HG02678 (cell line): ENCODE measurements around the gene FAM181A.
A peak's percentile ranks its signal among the peaks of the same experiment; 100 is the strongest.

Source experiments
- ATAC-seq: cut with Tn5 transposase; IDR thresholded peaks from one replicate; pipeline ENCODE4 v1.9.1; 2021; ENCODE audit warnings: mild to moderate bottlenecking, moderate library complexity; ENCODE audit not compliant: unreplicated experiment

Gene FAM181A

GRCh38 chr14:93960774-93961438 lies 33.8 kb downstream of the FAM181A start:
- ATAC-seq, result no peak

- no peak for ATAC-seq
Observed at GRCh38 chr14:93961620-93962019, 34.5 kb downstream of the FAM181A start.

- ATAC-seq, result peak; percentile 50
Observed at GRCh38 chr14:93962701-93963601, 35.8 kb downstream of the FAM181A start.

- no peak for ATAC-seq
Observed at GRCh38 chr14:93963692-93964091, 36.5 kb downstream of the FAM181A start.

- ATAC-seq, result no peak
Observed at GRCh38 chr14:93964281-93964680, 37.1 kb downstream of the FAM181A start.

- no peak for ATAC-seq
Observed at GRCh38 chr14:93964820-93965286, 37.7 kb downstream of the FAM181A start.

- ATAC-seq, result no peak
Observed at GRCh38 chr14:93965287-93965821, 38.2 kb downstream of the FAM181A start.

- ATAC-seq, result no peak
Observed at GRCh38 chr14:93965946-93966474, 38.9 kb downstream of the FAM181A start.

GRCh38 chr14:93967637-93968250 lies 40.6 kb downstream of the FAM181A start:
- peak; percentile 39 for ATAC-seq

- peak; percentile 23 for ATAC-seq
Observed at GRCh38 chr14:93969082-93969828, 42.1 kb downstream of the FAM181A start.

GRCh38 chr14:93970585-93970964 lies 43.4 kb downstream of the FAM181A start:
- ATAC-seq, result peak; percentile 29

GRCh38 chr14:93970965-93971634 lies 44.0 kb downstream of the FAM181A start:
- peak; percentile 37 for ATAC-seq

GRCh38 chr14:93971635-93972027 lies 44.5 kb downstream of the FAM181A start:
- no peak for ATAC-seq

- ATAC-seq, result no peak
Observed at GRCh38 chr14:93972618-93973205, 45.6 kb downstream of the FAM181A start.

GRCh38 chr14:93973607-93974006 lies 46.5 kb downstream of the FAM181A start:
- no peak for ATAC-seq

- ATAC-seq, result no peak
Observed at GRCh38 chr14:93974299-93974698, 47.2 kb downstream of the FAM181A start.

- ATAC-seq, result no peak
Observed at GRCh38 chr14:93974833-93975232, 47.7 kb downstream of the FAM181A start.

GRCh38 chr14:93975791-93976476 lies 48.8 kb downstream of the FAM181A start:
- peak; percentile 59 for ATAC-seq
